Dendritic cell treated with granulocyte-macrophage colony-stimulating factor and Interleukin-4, amounts not matched to agents 40 ng/mL and 50 ng/mL, for 4 days (primary cell): Measurements from ENCODE around the gene FHOD3.

Source experiments
- H3K27ac Mint-ChIP-seq: one replicate; pipeline ENCODE4 v1.8.0; 2022; ENCODE audit warnings: mild to moderate bottlenecking, mixed read lengths
- H3K27me3 Mint-ChIP-seq: one replicate; pipeline ENCODE4 v1.8.0; 2022; ENCODE audit warnings: mild to moderate bottlenecking, mixed read lengths
- H3K36me3 Mint-ChIP-seq: one replicate; pipeline ENCODE4 v1.8.0; 2022; ENCODE audit warnings: low read depth, mixed read lengths
- H3K4me1 Mint-ChIP-seq: one replicate; pipeline ENCODE4 v1.8.0; 2022; ENCODE audit warnings: low read depth, mixed read lengths
- H3K4me3 Mint-ChIP-seq: one replicate; pipeline ENCODE4 v1.8.0; 2022; ENCODE audit warnings: mild to moderate bottlenecking, moderate library complexity, mixed read lengths
- H3K9me3 Mint-ChIP-seq: one replicate; pipeline ENCODE4 v1.8.0; 2022; ENCODE audit warnings: mixed read lengths
- intact Hi-C: fragments of 100-400 bp; cut with micrococcal nuclease; formaldehyde crosslinking; loops from one replicate; pipeline ENCODE4 v1.15.0; 2022

FHOD3 gene

DNA sequence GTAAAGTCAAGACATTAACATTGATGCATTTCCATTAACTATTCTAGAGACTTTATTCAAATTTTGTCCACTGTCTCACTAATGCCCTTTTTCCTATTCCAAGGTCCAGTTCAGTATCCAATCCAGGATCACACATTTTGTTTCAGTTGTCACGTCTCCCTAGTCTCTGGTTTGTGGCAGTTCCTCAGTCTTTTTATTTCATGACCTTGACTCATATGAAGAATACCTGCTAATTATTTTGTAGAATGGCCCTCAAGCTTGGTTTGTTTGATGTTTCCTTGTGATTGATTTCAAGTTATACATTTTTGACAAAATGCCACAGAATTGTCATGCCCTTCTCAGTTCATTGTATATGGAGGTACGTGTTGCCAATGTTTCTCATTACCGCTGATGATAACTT, 145.2 kb downstream of the FHOD3 start:
- Mint-ChIP-seq H3K4me1 (no peaks in the 10 kb centered on the region), H3K27me3 (no peaks in the 10 kb centered on the region), H3K9me3 (no peaks in the 10 kb centered on the region), H3K4me3 (no peak overlapping the region), H3K27ac (no peak overlapping the region), H3K36me3 (no peaks in the 10 kb centered on the region)
- intact Hi-C loops: no loop called here

DNA sequence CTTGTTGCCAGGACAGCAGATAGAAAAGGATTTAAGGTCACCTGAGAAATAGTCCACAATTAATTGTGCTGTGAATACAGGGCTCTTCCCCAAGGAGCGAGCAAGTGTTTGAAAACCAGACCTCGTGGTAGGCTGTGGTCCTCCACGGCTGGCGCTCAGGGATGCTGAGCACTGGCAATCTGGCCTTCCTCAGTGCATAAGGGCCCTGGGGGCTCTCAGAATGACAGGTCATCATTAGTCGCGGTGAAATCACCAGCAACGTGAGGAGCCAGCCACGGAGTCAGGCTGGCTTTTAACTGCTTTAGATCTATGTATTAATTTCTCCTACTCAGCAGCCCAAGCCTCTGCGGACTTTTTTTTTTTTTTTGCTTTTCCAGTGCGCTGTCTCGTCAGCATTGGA, 148.5 kb downstream of the FHOD3 start:
- Mint-ChIP-seq H3K27me3 (peaks cover 3% of the 10 kb centered on the region), H3K27ac (no peak overlapping the region), H3K4me3 (no peak overlapping the region), H3K36me3 (no peaks in the 10 kb centered on the region), H3K9me3 (no peaks in the 10 kb centered on the region), H3K4me1 (no peaks in the 10 kb centered on the region)
- intact Hi-C loops: no loop called here

DNA sequence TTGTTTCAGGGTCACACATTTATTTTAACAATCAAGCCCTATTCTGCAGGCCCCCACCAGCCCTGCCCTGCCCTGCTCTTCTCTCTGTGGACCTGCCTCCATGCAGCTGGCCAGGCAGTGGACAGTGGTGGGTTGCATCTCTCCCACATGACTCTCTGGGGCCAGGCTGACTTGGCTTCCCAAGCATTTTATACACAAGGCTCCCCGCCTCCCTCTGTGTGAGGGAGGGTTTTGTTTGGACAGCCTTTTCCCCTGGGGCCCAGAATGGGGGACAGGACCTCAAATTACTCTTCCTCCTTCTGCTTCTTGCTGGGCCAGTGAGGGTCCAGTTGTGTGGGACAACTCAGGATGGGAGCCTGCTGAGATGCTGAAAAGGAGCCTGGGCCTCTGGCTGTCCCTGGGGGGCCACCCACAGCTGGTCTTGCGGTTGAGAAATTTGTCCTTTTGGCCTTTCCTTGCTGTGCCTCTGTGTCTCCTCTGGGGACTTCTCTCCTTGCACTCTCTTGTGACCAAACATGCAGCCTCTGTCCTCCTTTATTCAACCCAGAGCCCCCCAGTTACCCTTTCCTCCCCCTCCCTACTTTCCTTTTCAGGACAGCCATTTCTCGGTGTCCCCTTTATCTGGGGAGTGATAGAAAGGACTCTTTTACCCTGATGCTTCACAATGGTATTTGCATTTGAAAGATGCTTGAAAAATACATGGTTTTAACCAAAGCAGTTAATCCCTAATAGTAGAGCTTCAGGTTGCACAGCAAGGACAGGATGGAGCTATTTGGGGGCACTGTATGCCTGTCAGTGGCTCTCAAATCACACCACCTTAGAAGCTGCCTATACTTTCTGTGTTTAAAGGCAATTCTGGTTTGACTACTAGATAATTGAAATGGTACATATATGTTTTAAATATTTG, 151.1 kb downstream of the FHOD3 start:
- Mint-ChIP-seq H3K36me3 (no peaks in the 10 kb centered on the region), H3K4me1 (no peaks in the 10 kb centered on the region), H3K27ac (no peak overlapping the region), H3K9me3 (no peaks in the 10 kb centered on the region), H3K4me3 (no peak overlapping the region), H3K27me3 (peaks cover 6% of the 10 kb centered on the region)
- intact Hi-C loops: no loop called here

DNA sequence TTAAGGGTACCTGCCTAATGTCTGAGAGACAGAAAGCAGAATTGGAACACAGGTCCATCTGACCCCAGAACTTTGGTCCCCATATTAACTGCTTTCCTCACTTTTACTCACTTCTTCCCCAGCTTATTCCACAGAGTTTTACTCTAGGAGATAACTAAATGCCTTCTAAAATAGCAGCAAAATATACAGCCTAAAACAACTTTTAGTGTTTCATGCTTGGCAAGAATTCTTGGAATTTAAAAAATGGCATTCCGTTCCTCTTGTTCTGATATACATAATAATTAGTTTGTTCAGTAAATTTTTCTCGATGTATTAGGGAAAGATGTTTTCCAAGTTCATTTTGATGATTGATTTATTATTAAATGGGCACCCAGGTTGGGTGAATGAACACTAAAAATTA, 151.9 kb downstream of the FHOD3 start:
- Mint-ChIP-seq H3K9me3 (no peaks in the 10 kb centered on the region), H3K36me3 (no peaks in the 10 kb centered on the region), H3K4me1 (no peaks in the 10 kb centered on the region), H3K27ac (no peak overlapping the region), H3K4me3 (no peak overlapping the region), H3K27me3 (peaks cover 6% of the 10 kb centered on the region)
- intact Hi-C loops: no loop called here

DNA sequence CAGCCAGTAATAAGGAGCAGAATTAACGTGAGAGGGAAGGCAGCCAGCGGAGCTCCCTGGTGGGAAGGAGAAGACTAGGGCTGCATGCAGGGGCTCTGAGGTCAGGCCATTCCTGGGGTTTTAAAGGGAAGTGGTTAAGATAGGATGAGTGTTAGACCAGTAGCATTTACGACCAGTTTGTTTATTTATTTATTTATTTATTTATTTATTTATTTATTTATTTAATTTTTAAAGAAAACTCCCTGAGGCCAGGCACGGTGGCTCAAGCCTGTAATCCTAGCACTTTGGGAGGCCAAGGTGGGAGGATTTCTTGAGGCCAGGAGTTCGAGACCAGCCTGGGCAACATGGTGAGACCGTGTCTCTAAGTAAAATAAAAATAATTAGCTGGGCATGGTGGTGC, 152.8 kb downstream of the FHOD3 start:
- Mint-ChIP-seq H3K36me3 (no peaks in the 10 kb centered on the region), H3K27me3 (peaks cover 6% of the 10 kb centered on the region), H3K27ac (no peak overlapping the region), H3K9me3 (no peaks in the 10 kb centered on the region), H3K4me3 (no peak overlapping the region), H3K4me1 (no peaks in the 10 kb centered on the region)
- intact Hi-C loops: no loop called here

DNA sequence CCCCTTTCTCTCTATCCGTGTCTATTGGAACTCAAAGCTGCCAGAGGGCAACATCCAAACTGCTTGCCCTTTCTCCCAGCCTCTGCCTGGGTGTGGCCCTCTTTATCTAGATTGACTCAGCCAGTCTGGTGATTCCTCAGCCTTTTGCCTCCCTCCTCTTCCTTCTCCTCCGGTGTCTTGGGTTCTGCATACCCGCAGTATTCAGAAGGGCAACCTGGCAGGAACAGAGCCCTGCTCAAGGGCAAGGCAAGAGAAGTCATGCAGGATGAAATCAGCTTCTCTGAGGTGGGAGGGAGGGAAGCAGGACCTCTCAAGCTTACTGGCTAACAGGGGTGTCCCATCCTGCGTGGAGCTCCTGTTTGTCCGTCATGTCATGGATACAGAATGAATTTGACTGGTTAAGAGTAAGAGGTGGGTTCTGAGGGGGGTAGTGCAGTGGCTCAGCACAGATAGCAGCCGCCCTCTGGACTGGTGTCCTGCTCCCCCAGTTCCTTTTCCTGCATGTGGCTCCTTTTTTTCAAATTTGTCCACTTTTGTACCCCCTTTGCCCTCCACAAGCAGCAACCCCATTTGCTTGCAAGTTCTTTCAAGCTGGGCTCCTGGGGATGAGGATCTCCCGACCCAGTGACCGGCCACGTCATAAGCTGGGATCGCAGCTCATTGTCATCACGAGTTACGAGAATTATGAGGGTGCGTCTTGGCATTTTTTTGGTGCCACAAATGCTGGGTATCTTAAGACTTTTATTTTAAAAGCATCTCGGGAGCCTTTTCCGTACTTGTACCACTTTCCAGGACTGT, 154.1 kb downstream of the FHOD3 start:
- intact Hi-C loops: no loop called here
- H3K4me3 Mint-ChIP-seq: no peak overlapping the region
- H3K9me3 Mint-ChIP-seq: no peaks in the 10 kb centered on the region
- no peaks in the 10 kb centered on the region for H3K36me3 Mint-ChIP-seq
- no peaks in the 10 kb centered on the region for H3K4me1 Mint-ChIP-seq
- no peak overlapping the region for H3K27ac Mint-ChIP-seq
- peaks cover 6% of the 10 kb centered on the region for H3K27me3 Mint-ChIP-seq

DNA sequence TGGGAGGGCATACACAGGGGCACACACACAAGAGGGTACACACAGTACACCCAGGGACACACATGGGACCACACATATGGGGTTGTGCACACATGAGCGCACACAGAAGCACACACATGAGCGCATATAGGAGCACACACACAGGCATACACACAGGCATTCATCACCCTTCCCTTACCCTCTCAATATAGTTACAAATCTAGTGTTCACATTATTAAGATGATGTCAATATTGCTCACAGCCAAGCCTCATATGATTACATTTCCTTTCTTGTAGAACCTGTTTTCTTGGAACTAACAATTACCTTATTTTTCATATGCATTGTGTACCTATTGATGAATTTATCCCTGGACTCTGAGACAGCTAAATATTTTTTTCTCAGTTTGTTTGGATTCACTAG, 156.7 kb downstream of the FHOD3 start:
- Mint-ChIP-seq H3K4me3 (no peak overlapping the region), H3K9me3 (no peaks in the 10 kb centered on the region), H3K27ac (no peak overlapping the region), H3K36me3 (no peaks in the 10 kb centered on the region), H3K4me1 (no peaks in the 10 kb centered on the region), H3K27me3 (peaks cover 5% of the 10 kb centered on the region)
- intact Hi-C loops: no loop called here

DNA sequence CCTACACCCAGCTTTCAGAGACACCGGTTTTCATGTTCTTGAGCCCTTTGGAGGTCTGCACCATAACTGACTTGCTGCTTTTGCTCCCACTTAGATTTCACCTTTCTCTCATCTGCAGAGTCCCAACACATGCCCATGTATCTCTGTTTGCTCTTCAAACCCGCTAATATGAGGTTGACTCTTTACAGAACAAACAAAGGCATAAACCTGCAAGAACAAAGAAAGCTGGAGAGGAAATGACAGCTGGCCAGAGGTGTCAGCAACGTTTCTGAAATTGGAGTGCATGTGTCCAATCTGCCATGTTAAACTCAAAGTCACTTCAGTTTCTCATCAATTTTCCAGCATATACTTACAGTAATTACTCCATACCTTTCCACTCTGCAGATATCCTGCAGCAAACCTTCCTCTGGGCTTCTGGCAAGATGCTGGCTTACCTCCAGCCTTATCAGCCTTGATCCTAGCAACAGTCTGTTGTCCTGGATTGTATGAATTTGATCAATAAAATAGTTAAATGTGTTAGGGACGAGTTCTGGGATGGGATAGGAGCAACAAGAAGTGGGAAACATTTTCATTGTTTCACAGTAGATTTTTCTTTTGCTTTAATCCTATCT, 157.4 kb downstream of the FHOD3 start:
- no peak overlapping the region for H3K27ac Mint-ChIP-seq
- intact Hi-C loops: no loop called here
- H3K9me3 Mint-ChIP-seq: no peaks in the 10 kb centered on the region
- H3K4me1 Mint-ChIP-seq: no peaks in the 10 kb centered on the region
- peaks cover 5% of the 10 kb centered on the region for H3K27me3 Mint-ChIP-seq
- H3K36me3 Mint-ChIP-seq: no peaks in the 10 kb centered on the region
- H3K4me3 Mint-ChIP-seq: no peak overlapping the region

DNA sequence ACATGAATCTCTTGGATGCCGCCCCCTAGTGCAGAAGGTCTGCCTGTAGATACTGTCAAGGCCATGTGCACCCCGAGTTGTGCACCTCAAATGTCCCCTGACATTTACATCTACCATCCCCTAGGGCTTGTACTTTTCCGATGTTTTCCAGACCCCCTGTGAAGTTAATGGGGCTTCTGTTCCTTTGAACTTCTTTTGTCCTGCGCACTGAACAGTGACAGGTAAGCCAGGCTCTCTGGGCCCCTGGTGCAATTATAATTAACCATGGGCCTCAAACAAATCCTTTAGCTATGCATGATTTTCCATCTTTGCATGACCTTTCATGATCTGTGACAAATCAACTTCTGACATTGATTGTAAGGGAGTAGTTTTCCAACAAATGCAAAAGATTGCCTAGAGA, 158.4 kb downstream of the FHOD3 start:
- Mint-ChIP-seq H3K9me3 (no peaks in the 10 kb centered on the region), H3K27ac (no peak overlapping the region)

DNA sequence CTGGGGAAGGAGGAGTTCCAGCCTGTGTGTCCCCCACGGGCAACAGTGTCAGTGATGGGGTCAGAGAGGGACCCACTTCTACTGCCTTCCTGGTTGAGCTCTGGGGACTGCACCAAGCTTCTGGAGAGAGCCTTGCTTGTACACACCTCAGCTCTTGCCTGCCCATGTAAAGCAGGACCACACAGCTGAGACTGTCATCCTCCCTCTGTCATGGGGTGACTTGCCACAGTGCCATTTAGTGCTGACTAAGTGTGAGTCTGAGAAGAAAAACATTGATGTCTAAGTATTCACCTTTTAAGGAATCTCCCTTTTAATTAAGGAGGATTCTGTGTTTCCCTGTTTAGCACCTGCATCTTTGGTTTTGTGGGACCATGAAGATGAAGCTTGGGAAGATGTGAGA, 159.1 kb downstream of the FHOD3 start:
- Mint-ChIP-seq H3K36me3 (no peaks in the 10 kb centered on the region), H3K9me3 (no peaks in the 10 kb centered on the region), H3K27ac (no peak overlapping the region), H3K27me3 (peaks cover 5% of the 10 kb centered on the region), H3K4me3 (no peak overlapping the region), H3K4me1 (no peaks in the 10 kb centered on the region)
- intact Hi-C loops: no loop called here

More for the DNA sequence above, 158.4 kb downstream of the FHOD3 start:
- no peaks in the 10 kb centered on the region for H3K36me3 Mint-ChIP-seq
- peaks cover 5% of the 10 kb centered on the region for H3K27me3 Mint-ChIP-seq
- intact Hi-C loops: no loop called here
- no peak overlapping the region for H3K4me3 Mint-ChIP-seq
- H3K4me1 Mint-ChIP-seq: no peaks in the 10 kb centered on the region

DNA sequence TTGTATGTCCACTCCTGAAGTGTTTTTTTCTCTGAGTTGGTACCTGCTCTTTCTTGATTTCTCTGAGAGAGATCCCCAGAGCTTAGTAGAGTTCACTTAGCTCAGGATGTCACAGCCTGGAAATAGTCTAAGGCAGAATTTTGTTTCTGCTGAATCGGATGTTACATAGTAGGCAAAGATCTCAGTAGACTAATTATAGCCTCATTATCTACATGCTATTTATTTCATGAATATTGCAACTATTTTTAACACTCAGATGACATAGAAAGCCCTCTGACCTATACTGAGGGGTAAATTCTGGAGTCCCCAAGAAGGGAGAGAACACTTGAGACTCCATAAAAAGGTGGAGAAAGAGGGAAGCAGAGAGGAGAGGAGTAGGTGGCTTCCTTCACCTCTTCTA, 160.2 kb downstream of the FHOD3 start:
- H3K4me1 Mint-ChIP-seq: no peaks in the 10 kb centered on the region
- H3K4me3 Mint-ChIP-seq: no peak overlapping the region
- no peaks in the 10 kb centered on the region for H3K9me3 Mint-ChIP-seq
- H3K36me3 Mint-ChIP-seq: no peaks in the 10 kb centered on the region
- H3K27ac Mint-ChIP-seq: no peak overlapping the region
- peaks cover 5% of the 10 kb centered on the region for H3K27me3 Mint-ChIP-seq
- intact Hi-C loops: no loop called here

DNA sequence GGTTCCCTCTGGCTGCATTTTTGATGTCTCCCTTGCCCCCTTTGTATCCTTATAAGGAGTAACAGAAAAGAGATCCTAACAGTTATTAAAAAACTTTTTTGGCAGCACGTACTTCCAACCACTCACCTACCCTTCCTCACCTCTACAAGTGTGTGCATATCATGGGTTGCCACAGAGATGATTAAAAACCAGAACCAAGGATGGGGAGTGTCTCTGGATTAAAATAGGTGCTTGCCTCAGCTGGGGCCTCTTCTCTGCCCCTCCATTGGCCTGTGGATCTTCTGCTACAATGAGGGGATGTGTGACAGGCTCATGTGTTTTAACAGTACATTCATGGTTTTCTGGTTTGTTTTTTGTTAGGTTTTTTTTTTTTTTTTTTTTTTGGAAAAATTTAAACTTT, 160.8 kb downstream of the FHOD3 start:
- Mint-ChIP-seq H3K4me3 (no peak overlapping the region), H3K4me1 (no peaks in the 10 kb centered on the region), H3K27ac (no peak overlapping the region), H3K27me3 (peaks cover 5% of the 10 kb centered on the region), H3K36me3 (no peaks in the 10 kb centered on the region), H3K9me3 (no peaks in the 10 kb centered on the region)
- intact Hi-C loops: no loop called here

DNA sequence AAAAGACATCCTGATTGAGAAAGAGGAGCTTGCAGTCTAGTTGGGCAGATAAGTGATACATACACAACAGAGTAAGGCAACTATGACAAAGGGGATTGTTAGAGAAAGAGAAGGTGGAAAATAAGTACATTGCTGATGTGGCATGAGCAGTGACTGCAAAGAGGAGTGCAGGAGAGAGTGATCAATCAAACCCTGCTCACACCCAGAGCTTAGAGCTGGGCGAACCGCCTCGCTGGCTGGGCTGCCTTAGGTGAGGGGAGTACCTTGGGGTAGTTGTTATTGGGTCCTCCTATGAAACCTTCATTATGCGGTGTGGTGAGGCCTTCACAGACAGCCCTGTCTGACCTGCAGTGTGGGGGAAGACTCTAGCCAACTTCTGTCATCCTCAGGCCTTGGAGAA, 161.7 kb downstream of the FHOD3 start:
- Mint-ChIP-seq H3K4me1 (no peaks in the 10 kb centered on the region), H3K27me3 (peaks cover 2% of the 10 kb centered on the region), H3K36me3 (no peaks in the 10 kb centered on the region), H3K4me3 (no peak overlapping the region), H3K9me3 (no peaks in the 10 kb centered on the region), H3K27ac (no peak overlapping the region)
- intact Hi-C loops: no loop called here

DNA sequence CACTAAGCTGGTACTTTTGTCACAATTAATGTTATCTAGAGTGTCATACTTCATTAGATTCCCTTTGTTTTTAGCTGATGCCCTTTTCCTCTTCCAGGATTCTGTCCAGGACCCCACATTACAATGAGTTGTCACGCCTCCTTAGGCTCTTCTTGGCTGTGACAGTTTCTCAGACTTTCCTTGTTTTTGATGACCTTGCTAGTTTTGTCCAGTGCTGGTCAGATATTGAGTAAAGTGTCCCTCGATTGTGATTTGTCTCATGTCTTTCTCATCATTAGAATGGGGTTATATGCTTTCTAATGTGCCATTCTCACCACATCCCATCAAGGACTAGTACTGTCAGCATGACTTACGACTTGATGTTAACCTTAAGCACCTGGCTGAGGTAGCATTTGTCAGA, 162.3 kb downstream of the FHOD3 start:
- Mint-ChIP-seq H3K27me3 (peaks cover 2% of the 10 kb centered on the region), H3K4me3 (no peak overlapping the region), H3K27ac (no peak overlapping the region), H3K9me3 (no peaks in the 10 kb centered on the region), H3K4me1 (no peaks in the 10 kb centered on the region), H3K36me3 (no peaks in the 10 kb centered on the region)
- intact Hi-C loops: no loop called here
